NT2/D1 (cell line): ENCODE measurements around the gene MACO1.

ENCODE experiments used
- SUZ12 ChIP-seq: IDR thresholded peaks from 2 replicates; pipeline ENCODE4 v1.6.1; 2011; ENCODE audit not compliant: insufficient read length, insufficient read depth; ENCODE audit errors: extremely low read depth
- YY1 ChIP-seq: IDR thresholded peaks from 2 replicates; pipeline ENCODE4 v1.6.1; 2011; ENCODE audit not compliant: insufficient read length, insufficient read depth
- ZNF274 ChIP-seq: IDR thresholded peaks from 2 replicates; pipeline ENCODE4 v1.6.1; 2011; ENCODE audit warnings: mild to moderate bottlenecking, low read depth, low read length

DNA sequence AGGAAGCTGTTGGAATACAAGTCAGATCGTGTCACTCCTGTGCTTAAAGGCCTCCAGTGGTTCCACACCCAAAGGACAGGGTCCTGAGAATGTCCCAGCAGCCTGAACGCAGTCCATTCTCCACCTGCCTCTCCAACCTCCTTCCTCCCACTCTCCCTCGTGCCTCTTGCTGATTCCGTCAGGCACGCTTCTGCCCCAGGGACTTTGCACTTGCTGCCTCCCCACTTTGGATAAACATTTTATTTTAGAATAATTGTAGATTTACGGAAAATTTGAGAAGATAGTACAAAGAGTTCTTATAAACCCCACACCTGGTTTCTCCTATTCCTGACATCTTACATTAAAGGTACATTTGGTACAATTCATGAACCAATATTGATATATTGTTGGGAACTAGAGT lies 84.3 kb downstream of the MACO1 start:
- TF ChIP-seq YY1 (no peak), SUZ12 (no peak), ZNF274 (no peak)
